Lung microvascular endothelial cell (primary cell): ENCODE measurements around the gene SCAF8. TPM values are rescaled to one million over a fixed set of nuclear protein-coding genes. Genes with fewer than 3 reads are reported as not detected.
A peak's percentile ranks its signal among the peaks of the same experiment; 100 is the strongest.
"Not testable (repeated sequence)": the region's sequence is repeated elsewhere in the genome, so short reads cannot be mapped to it uniquely, and the experiment has no call there.

Source experiments
- DNase-seq, 2 donors: peaks; one replicate each; pipeline versions ENCODE4 v3.0.0 to v3.0.0-alpha.2; 2010; ENCODE audit warnings: low read depth in 2 of 2
- total RNA-seq: library from RNA; depleted of rRNA; stranded (reverse); fragments of >200 nt; gene quantifications from 2 replicates; pipeline ENCODE4 v1.2.1, GENCODE V29; 2014

SCAF8 gene
- 14.8 and 17.9 TPM in 2 replicates for total RNA-seq

- DNase-seq = peak; percentile 85 to 90
These were observed at the start of gene SCAF8 for GRCh38 chr6:154733183-154733625. Gene SCAF8 (plus strand): TSS chr6:154733416. CDS start chr6:154733901, 485 bp downstream.

- DNase-seq = peak in 1 of 2 donors; percentile 67
These were observed 49.3 kb upstream of the SCAF8 start for GRCh38 chr6:154683756-154684523.

- DNase-seq = no peak
These were observed 47.1 kb upstream of the SCAF8 start for GRCh38 chr6:154686162-154686561.

- no peak for DNase-seq
These were observed 43.5 kb upstream of the SCAF8 start for GRCh38 chr6:154689493-154690255.

GRCh38 chr6:154690857-154691256, 42.4 kb upstream of the SCAF8 start:
- no peak for DNase-seq

- DNase-seq = no peak
These were observed 36.6 kb upstream of the SCAF8 start for GRCh38 chr6:154696661-154697060.

- DNase-seq = no peak
These were observed 30.1 kb upstream of the SCAF8 start for GRCh38 chr6:154703124-154703523.

- peak; percentile 1 to 22 for DNase-seq
These were observed 27.6 kb upstream of the SCAF8 start for GRCh38 chr6:154705471-154706113.

- DNase-seq = no peak
These were observed 26.8 kb upstream of the SCAF8 start for GRCh38 chr6:154706389-154706788.

- DNase-seq = peak; percentile 14 to 52
These were observed 23.6 kb upstream of the SCAF8 start for GRCh38 chr6:154709621-154710020.

GRCh38 chr6:154710689-154711088, 22.5 kb upstream of the SCAF8 start:
- DNase-seq = no peak

GRCh38 chr6:154715446-154715845, 17.8 kb upstream of the SCAF8 start:
- DNase-seq = no peak

GRCh38 chr6:154716350-154716749, 16.9 kb upstream of the SCAF8 start:
- DNase-seq = not testable (repeated sequence)

- no peak for DNase-seq
These were observed 13.8 kb upstream of the SCAF8 start for GRCh38 chr6:154719433-154719832.

- DNase-seq = no peak
These were observed 13.4 kb upstream of the SCAF8 start for GRCh38 chr6:154719854-154720253.

GRCh38 chr6:154721460-154721859, 11.8 kb upstream of the SCAF8 start:
- DNase-seq = no peak

- no peak for DNase-seq
These were observed 6.3 kb upstream of the SCAF8 start for GRCh38 chr6:154726887-154727286.

GRCh38 chr6:154731296-154732218, 1.7 kb upstream of the SCAF8 start:
- no peak for DNase-seq

GRCh38 chr6:154732538-154733182, 556 bp upstream of the SCAF8 start:
- peak; percentile 63 to 67 for DNase-seq

GRCh38 chr6:154733626-154734382, 588 bp downstream of the SCAF8 start:
- DNase-seq = peak; percentile 97 to 98
